ENCODE results near the gene IL18RAP. TPM values are rescaled to one million over a fixed set of nuclear protein-coding genes. Genes with fewer than 3 reads are reported as not detected.

Gene IL18RAP
- total and polyA plus RNA-seq, 2 donors = 3.0 to 3.7 TPM

GRCh38 chr2:102484310-102485061 is 61.5 kb downstream of the IL18RAP start:
- Histone ChIP-seq H3K4me3 (ENCODE audit: low read length in 2 of 2) (no peak overlapping the region), H3K36me3 (ENCODE audit: control insufficient read depth in 2 of 2, insufficient read depth in 2 of 2, low read length in 1 of 2) (no peaks in the 10 kb centered on the region), H3K27ac (ENCODE audit: low read depth in 1 of 2, low read length in 1 of 2) (no peak overlapping the region), H3K4me1 (ENCODE audit: control insufficient read depth in 2 of 2, insufficient read depth in 2 of 2, low read length in 2 of 2) (peaks cover 0 to 8% of the 10 kb centered on the region in 2 donors), H3K27me3 (ENCODE audit: control insufficient read depth in 2 of 2, insufficient read depth in 1 of 2, low read length in 1 of 2) (no peaks in the 10 kb centered on the region), H3K9me3 (ENCODE audit: control insufficient read depth in 2 of 2, insufficient read depth in 1 of 2, low read length in 1 of 2) (no peaks in the 10 kb centered on the region)
- no peak for DNase-seq (ENCODE audit: low read depth in 6 of 9, low spot score in 9 of 9)
- 93% methylated on average over 6 of the region's 6 CpGs for WGBS

- H3K9me3 ChIP-seq (ENCODE audit: control insufficient read depth in 2 of 2, insufficient read depth in 1 of 2, low read length in 1 of 2) = no peaks in the 10 kb centered on the region
- DNase-seq (ENCODE audit: low read depth in 6 of 9, low spot score in 9 of 9) = no peak
- H3K4me3 ChIP-seq (ENCODE audit: low read length in 2 of 2) = no peak overlapping the region
- H3K27me3 ChIP-seq (ENCODE audit: control insufficient read depth in 2 of 2, insufficient read depth in 1 of 2, low read length in 1 of 2) = no peaks in the 10 kb centered on the region
- no peak overlapping the region for H3K27ac ChIP-seq (ENCODE audit: low read depth in 1 of 2, low read length in 1 of 2)
- peaks cover 0 to 8% of the 10 kb centered on the region in 2 donors for H3K4me1 ChIP-seq (ENCODE audit: control insufficient read depth in 2 of 2, insufficient read depth in 2 of 2, low read length in 2 of 2)
- 91% methylated on average over 5 of the region's 5 CpGs for WGBS
- no peaks in the 10 kb centered on the region for H3K36me3 ChIP-seq (ENCODE audit: control insufficient read depth in 2 of 2, insufficient read depth in 2 of 2, low read length in 1 of 2)
Observed at GRCh38 chr2:102485147-102485785, 62.3 kb downstream of the IL18RAP start.

- H3K4me3 ChIP-seq (ENCODE audit: low read length in 2 of 2) = no peak overlapping the region
- peaks cover 0 to 8% of the 10 kb centered on the region in 2 donors for H3K4me1 ChIP-seq (ENCODE audit: control insufficient read depth in 2 of 2, insufficient read depth in 2 of 2, low read length in 2 of 2)
- no peak overlapping the region for H3K27ac ChIP-seq (ENCODE audit: low read depth in 1 of 2, low read length in 1 of 2)
- DNase-seq (ENCODE audit: low read depth in 6 of 9, low spot score in 9 of 9) = no peak
- 72% methylated on average over 1 of the region's 1 CpG for WGBS
- no peaks in the 10 kb centered on the region for H3K36me3 ChIP-seq (ENCODE audit: control insufficient read depth in 2 of 2, insufficient read depth in 2 of 2, low read length in 1 of 2)
- H3K27me3 ChIP-seq (ENCODE audit: control insufficient read depth in 2 of 2, insufficient read depth in 1 of 2, low read length in 1 of 2) = no peaks in the 10 kb centered on the region
- H3K9me3 ChIP-seq (ENCODE audit: control insufficient read depth in 2 of 2, insufficient read depth in 1 of 2, low read length in 1 of 2) = no peaks in the 10 kb centered on the region
Observed at GRCh38 chr2:102486941-102487702, 64.2 kb downstream of the IL18RAP start.

DNA sequence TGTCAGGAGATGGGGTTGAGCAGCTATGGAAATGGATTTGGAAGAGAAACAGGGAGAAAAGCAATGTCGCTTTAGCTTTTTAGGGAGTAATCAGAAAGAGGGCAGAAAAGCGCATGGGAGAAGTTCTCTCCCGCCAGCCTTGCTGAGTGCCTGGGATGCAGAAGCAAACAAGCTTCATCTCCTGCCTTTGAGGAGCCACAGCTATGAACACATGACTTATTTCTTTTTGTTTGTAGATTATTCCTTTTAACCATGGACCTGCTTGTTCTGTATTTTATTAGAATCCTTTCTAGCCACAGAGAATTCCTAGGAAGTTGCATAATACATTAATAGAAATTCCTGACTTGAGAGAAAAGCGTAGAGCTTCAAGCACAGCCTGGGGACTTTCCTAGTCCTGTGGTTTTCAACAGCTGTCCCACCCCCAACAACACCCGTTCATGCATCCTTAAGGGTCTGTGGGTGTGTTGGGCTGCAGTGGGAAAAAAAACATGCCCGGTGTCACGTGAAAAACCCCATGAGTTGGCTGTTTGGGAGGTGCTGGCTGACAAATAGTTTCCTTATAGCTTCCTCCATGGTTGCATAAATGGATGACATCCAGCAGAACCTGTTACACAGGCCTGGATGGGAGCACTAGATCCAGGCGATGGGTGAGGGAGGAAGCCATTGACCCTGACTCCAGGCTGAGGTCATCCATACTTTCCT is 65.0 kb downstream of the IL18RAP start:
- H3K9me3 ChIP-seq (ENCODE audit: control insufficient read depth in 2 of 2, insufficient read depth in 1 of 2, low read length in 1 of 2) = no peaks in the 10 kb centered on the region
- H3K4me1 ChIP-seq (ENCODE audit: control insufficient read depth in 2 of 2, insufficient read depth in 2 of 2, low read length in 2 of 2) = peaks cover 0 to 8% of the 10 kb centered on the region in 2 donors
- DNase-seq (ENCODE audit: low read depth in 6 of 9, low spot score in 9 of 9) = peak in 1 of 9 donors; percentile 12
- 45% methylated on average over 8 of the region's 8 CpGs for WGBS
- H3K27me3 ChIP-seq (ENCODE audit: control insufficient read depth in 2 of 2, insufficient read depth in 1 of 2, low read length in 1 of 2) = no peaks in the 10 kb centered on the region
- H3K27ac ChIP-seq (ENCODE audit: low read depth in 1 of 2, low read length in 1 of 2) = no peak overlapping the region
- H3K36me3 ChIP-seq (ENCODE audit: control insufficient read depth in 2 of 2, insufficient read depth in 2 of 2, low read length in 1 of 2) = no peaks in the 10 kb centered on the region
- H3K4me3 ChIP-seq (ENCODE audit: low read length in 2 of 2) = no peak overlapping the region

DNA sequence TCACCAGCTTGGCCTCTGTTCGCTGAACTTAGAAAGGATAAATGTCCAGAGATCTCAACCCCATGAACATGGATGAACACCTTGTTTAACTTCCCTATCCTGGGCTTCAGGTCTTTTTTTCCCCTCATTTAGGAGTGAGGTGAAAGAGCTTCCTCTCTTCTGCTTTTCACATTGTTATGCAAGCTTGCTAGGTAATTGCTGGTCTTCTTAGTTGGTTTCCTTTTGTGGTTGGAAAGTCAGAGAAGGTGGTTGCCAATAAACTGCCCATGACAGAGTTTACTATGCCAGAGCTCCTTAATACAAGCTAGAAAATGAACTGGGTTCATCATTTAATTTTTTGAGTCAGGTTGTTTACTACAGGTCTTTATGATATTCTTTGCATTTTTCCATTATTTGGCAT is 66.7 kb downstream of the IL18RAP start:
- 39% methylated on average over 1 of the region's 1 CpG for WGBS
- Histone ChIP-seq H3K9me3 (ENCODE audit: control insufficient read depth in 2 of 2, insufficient read depth in 1 of 2, low read length in 1 of 2) (no peaks in the 10 kb centered on the region), H3K27ac (ENCODE audit: low read depth in 1 of 2, low read length in 1 of 2) (no peak overlapping the region)

GRCh38 chr2:102492006-102492405 is 69.0 kb downstream of the IL18RAP start:
- Histone ChIP-seq H3K4me1 (ENCODE audit: control insufficient read depth in 2 of 2, insufficient read depth in 2 of 2, low read length in 2 of 2) (peaks cover 0 to 6% of the 10 kb centered on the region in 2 donors), H3K4me3 (ENCODE audit: low read length in 2 of 2) (no peak overlapping the region), H3K9me3 (ENCODE audit: control insufficient read depth in 2 of 2, insufficient read depth in 1 of 2, low read length in 1 of 2) (no peaks in the 10 kb centered on the region), H3K27me3 (ENCODE audit: control insufficient read depth in 2 of 2, insufficient read depth in 1 of 2, low read length in 1 of 2) (no peaks in the 10 kb centered on the region), H3K27ac (ENCODE audit: low read depth in 1 of 2, low read length in 1 of 2) (no peak overlapping the region), H3K36me3 (ENCODE audit: control insufficient read depth in 2 of 2, insufficient read depth in 2 of 2, low read length in 1 of 2) (no peaks in the 10 kb centered on the region)
- no peak for DNase-seq (ENCODE audit: low read depth in 6 of 9, low spot score in 9 of 9)

More for the DNA sequence above, 66.7 kb downstream of the IL18RAP start:
- Histone ChIP-seq H3K27me3 (ENCODE audit: control insufficient read depth in 2 of 2, insufficient read depth in 1 of 2, low read length in 1 of 2) (no peaks in the 10 kb centered on the region), H3K36me3 (ENCODE audit: control insufficient read depth in 2 of 2, insufficient read depth in 2 of 2, low read length in 1 of 2) (no peaks in the 10 kb centered on the region), H3K4me1 (ENCODE audit: control insufficient read depth in 2 of 2, insufficient read depth in 2 of 2, low read length in 2 of 2) (peaks cover 0 to 8% of the 10 kb centered on the region in 2 donors), H3K4me3 (ENCODE audit: low read length in 2 of 2) (no peak overlapping the region)
- peak in 1 of 9 donors; percentile 10 for DNase-seq (ENCODE audit: low read depth in 6 of 9, low spot score in 9 of 9)

- H3K36me3 ChIP-seq (ENCODE audit: control insufficient read depth in 2 of 2, insufficient read depth in 2 of 2, low read length in 1 of 2) = no peaks in the 10 kb centered on the region
- 96% methylated on average over 1 of the region's 1 CpG for WGBS
- H3K9me3 ChIP-seq (ENCODE audit: control insufficient read depth in 2 of 2, insufficient read depth in 1 of 2, low read length in 1 of 2) = no peaks in the 10 kb centered on the region
- no peaks in the 10 kb centered on the region for H3K27me3 ChIP-seq (ENCODE audit: control insufficient read depth in 2 of 2, insufficient read depth in 1 of 2, low read length in 1 of 2)
- no peak overlapping the region for H3K27ac ChIP-seq (ENCODE audit: low read depth in 1 of 2, low read length in 1 of 2)
- no peak for DNase-seq (ENCODE audit: low read depth in 6 of 9, low spot score in 9 of 9)
- H3K4me3 ChIP-seq (ENCODE audit: low read length in 2 of 2) = no peak overlapping the region
- no peaks in the 10 kb centered on the region for H3K4me1 ChIP-seq (ENCODE audit: control insufficient read depth in 2 of 2, insufficient read depth in 2 of 2, low read length in 2 of 2)
Observed at GRCh38 chr2:102494570-102494969, 71.6 kb downstream of the IL18RAP start.

- H3K27me3 ChIP-seq (ENCODE audit: control insufficient read depth in 2 of 2, insufficient read depth in 1 of 2, low read length in 1 of 2) = no peaks in the 10 kb centered on the region
- DNase-seq (ENCODE audit: low read depth in 6 of 9, low spot score in 9 of 9) = no peak
- WGBS = 96% methylated on average over 2 of the region's 2 CpGs
- no peaks in the 10 kb centered on the region for H3K4me1 ChIP-seq (ENCODE audit: control insufficient read depth in 2 of 2, insufficient read depth in 2 of 2, low read length in 2 of 2)
- H3K36me3 ChIP-seq (ENCODE audit: control insufficient read depth in 2 of 2, insufficient read depth in 2 of 2, low read length in 1 of 2) = no peaks in the 10 kb centered on the region
- no peaks in the 10 kb centered on the region for H3K9me3 ChIP-seq (ENCODE audit: control insufficient read depth in 2 of 2, insufficient read depth in 1 of 2, low read length in 1 of 2)
- no peak overlapping the region for H3K4me3 ChIP-seq (ENCODE audit: low read length in 2 of 2)
- H3K27ac ChIP-seq (ENCODE audit: low read depth in 1 of 2, low read length in 1 of 2) = no peak overlapping the region
Observed at GRCh38 chr2:102498414-102498813, 75.5 kb downstream of the IL18RAP start.
